Stimulated activated CD4-positive, alpha-beta T cell treated with anti-CD3 and anti-CD28 coated beads, Interleukin-12 subunit alpha, Interleukin-12 subunit beta, amount 100 ng/mL, for 48 hours (primary cell): Measurements from ENCODE around the gene MAN1C1.

Experiments
- DNase-seq, 3 donors: peaks; one replicate each; pipeline ENCODE4 v3.0.0-alpha.2; 2020; ENCODE audit warnings: low read depth in 2 of 3, low spot score in 1 of 3

Gene MAN1C1

GRCh38 chr1:25797939-25798338, 181.3 kb downstream of the MAN1C1 start:
- peak in 1 of 3 donors; percentile 29 for DNase-seq

DNA sequence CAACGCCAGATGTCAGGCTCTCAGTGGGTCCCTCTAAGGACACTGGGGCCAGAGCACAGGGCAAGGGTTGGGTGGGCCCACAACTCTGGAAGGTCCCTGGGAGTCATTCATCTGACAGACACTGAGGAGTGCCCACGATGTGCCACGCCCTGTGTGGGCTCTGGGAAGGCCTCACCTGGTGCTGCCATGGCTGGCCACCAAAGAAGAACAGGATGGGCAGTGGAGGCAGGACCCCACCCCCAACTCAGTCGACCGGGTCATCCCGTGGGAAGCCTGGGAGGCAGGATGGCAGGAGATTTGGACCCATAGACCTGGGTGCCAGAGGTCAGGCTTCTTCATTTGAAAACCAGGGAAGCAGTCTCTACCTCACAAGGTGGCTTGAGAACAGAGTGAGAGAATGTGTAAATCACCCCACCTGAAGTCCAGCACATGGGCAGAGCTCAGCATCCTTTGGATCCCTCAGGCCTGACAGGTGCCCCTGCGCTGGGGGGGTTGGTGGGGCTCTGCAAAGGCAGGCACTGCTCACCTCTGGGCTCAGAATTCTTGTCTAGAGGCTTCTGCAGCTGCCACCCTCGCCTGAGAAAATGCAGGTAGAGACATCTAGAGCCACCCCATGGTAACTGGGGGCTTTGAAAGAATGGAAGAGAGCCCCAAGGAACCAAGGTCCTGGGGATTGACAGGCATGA, 182.2 kb downstream of the MAN1C1 start:
- DNase-seq, result no peak

- DNase-seq, result no peak
These were observed 182.9 kb downstream of the MAN1C1 start for GRCh38 chr1:25799352-25799934.

- DNase-seq, result no peak
These were observed 183.5 kb downstream of the MAN1C1 start, which contains the start of gene SELENON for GRCh38 chr1:25799935-25800702. Gene SELENON, plus strand, starts transcription at chr1:25800193. Its CDS starts 38 bp downstream, at chr1:25800231.

GRCh38 chr1:25800703-25801377, 184.2 kb downstream of the MAN1C1 start:
- DNase-seq, result no peak

DNA sequence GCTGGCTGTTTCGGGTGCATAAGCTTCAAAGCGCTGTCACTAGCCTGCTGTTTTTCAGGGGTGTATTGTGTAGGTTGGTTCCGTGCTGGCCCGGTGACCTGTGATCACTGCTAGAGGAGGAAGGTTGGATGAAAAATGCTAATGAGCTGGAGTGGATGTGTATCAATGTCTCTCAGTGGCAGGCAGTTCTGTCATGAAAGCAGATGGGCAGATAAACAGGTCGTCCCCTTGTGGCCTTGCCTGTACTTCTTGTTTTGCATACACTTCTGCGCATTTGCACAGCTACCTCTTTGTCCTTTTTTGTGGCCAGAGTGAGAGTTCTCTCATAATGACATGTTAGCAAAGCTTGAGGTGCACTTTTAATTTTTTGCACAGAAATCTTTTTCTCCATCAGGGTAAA, 186.3 kb downstream of the MAN1C1 start:
- DNase-seq, result no peak

DNA sequence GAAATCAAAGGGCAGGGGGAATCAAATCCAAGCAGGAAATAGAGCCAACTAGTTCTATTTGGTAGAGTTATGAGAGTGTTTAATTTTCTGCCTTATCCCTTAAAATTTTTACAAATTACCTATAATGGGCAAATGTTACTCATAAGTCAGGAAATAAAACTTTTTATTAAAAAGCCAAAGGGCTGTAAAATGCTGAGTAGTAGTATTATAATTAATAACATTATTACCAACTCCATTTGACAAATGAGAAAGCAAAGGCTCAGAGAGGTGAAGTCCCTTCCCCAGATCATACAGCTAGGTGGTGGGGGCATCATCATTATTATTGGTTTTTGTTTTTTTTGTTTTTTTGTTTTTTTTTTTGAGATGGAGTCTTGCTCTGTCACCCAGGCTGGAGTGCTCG, 186.8 kb downstream of the MAN1C1 start:
- DNase-seq, result no peak

GRCh38 chr1:25804244-25804963, 187.8 kb downstream of the MAN1C1 start:
- no peak for DNase-seq

DNA sequence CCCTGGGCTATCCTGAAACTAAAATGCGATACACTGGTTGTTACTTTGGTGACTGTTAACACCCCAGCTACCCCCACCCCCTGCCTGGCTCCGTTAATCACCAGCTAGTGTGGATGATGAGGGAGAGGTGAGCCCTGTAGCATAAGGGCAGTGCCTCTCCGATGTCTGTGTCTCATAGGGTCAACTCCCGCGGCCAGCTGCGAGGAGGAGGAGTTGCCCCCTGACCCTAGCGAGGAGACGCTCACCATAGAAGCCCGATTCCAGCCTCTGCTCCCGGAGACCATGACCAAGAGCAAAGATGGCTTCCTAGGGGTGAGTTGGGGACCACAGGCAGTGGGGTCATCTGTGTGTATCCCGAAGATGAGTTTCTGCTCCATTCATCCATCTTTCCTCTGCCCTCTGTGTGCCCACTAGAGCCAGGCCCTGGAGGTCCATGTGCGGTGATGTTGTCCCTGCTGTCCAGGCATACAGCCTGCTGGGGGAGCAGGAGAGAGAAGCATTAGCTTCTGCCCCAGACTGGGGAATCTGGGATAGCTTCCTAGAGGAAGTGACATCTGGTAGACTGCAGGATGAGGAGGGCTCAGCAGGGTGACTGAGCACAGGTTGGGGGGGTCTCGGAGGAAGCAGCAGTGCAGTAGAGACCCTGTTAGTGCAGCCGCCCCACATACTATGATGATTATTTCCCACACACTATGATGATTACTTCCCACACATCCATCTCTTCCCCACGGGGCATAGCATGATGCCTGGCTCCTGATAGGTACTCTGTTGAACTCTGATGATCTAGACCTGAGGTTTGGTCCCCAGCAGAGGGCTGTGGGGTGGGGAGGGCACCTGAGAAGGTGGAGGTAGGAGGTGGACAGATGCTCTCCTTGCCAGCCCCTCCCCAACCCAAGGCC, 188.6 kb downstream of the MAN1C1 start:
- no peak for DNase-seq

GRCh38 chr1:25805863-25806225, 189.3 kb downstream of the MAN1C1 start:
- DNase-seq, result no peak

GRCh38 chr1:25806418-25806817, 189.8 kb downstream of the MAN1C1 start:
- DNase-seq, result no peak

GRCh38 chr1:25807480-25808390, 191.1 kb downstream of the MAN1C1 start:
- DNase-seq, result no peak

GRCh38 chr1:25808481-25809244, 192.1 kb downstream of the MAN1C1 start:
- DNase-seq, result no peak

GRCh38 chr1:25809283-25809926, 192.8 kb downstream of the MAN1C1 start:
- no peak for DNase-seq

DNA sequence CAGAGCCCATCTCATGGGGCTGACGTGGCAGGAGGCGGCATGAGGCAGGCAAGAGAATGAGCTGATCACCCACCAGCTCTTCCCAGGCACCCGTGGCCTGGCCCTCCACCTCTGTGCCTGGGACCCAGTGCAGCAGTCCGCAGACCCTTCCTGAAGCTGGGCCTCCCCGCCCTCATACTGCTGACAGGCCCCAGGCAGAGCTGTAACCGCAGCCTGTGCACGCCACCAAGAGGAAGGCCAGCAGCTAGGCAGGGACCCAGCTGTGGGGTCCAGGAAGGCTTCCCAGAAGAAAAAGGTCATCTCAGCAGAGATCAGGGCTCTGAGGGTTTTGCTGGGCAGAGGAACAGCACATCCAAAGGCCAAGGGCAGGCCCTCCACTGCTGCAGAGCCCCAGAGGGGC, 193.3 kb downstream of the MAN1C1 start:
- no peak for DNase-seq

GRCh38 chr1:25810341-25811299, 194.0 kb downstream of the MAN1C1 start:
- peak; percentile 53 to 85 (median 63) for DNase-seq
